HepG2 (cell line): Measurements from ENCODE around the gene MRPL43. TPM values are rescaled to one million over a fixed set of nuclear protein-coding genes. Genes with fewer than 3 reads are reported as not detected.

Experiments
- CHD4 ChIP-seq: fragments of 200-600 bp; sonication (generic); IDR thresholded peaks from 2 replicates; pipeline ENCODE4 v1.7.0; 2017; ENCODE audit warnings: mild to moderate bottlenecking, low read length, borderline replicate concordance
- DMAP1 ChIP-seq: IDR thresholded peaks from 2 replicates; pipeline ENCODE4 v1.6.1; 2016
- EZH2 ChIP-seq: conservative IDR thresholded peaks from 2 replicates; pipeline ENCODE4 v1.6.1; 2012; ENCODE audit warnings: mild to moderate bottlenecking, low read depth, low read length, moderate library complexity
- MED8 ChIP-seq: sonication (generic); formaldehyde crosslinking; IDR thresholded peaks from 2 replicates; pipeline ENCODE4 v1.8.1; 2023; ENCODE audit warnings: mild to moderate bottlenecking, missing genetic modification reagents; ENCODE audit not compliant: insufficient replicate concordance
- NFE2L2 ChIP-seq: fragments of 150-350 bp; IDR thresholded peaks from 2 replicates; pipeline ENCODE4 v1.6.1; 2014; ENCODE audit warnings: low read length
- PHB2 ChIP-seq: fragments of 450-650 bp; IDR thresholded peaks from 2 replicates; pipeline ENCODE4 v1.6.1; 2018; ENCODE audit not compliant: partially characterized antibody
- POGZ ChIP-seq: sonication (generic); formaldehyde crosslinking; IDR thresholded peaks from 2 replicates; pipeline ENCODE4 v1.4.0; 2020; ENCODE audit warnings: mild to moderate bottlenecking, missing genetic modification reagents
- REPIN1 ChIP-seq: sonication (generic); formaldehyde crosslinking; IDR thresholded peaks from 2 replicates; pipeline ENCODE4 v1.8.0; 2022; ENCODE audit warnings: missing genetic modification reagents, low read depth, mild to moderate bottlenecking, borderline replicate concordance
- SRSF4 ChIP-seq: fragments of 200-400 bp; formaldehyde crosslinking; IDR thresholded peaks from one replicate; pipeline ENCODE4 v1.6.1; 2018; ENCODE audit warnings: mild to moderate bottlenecking, low read depth, low read length, moderate library complexity; ENCODE audit not compliant: poor library complexity, severe bottlenecking
- ZBTB3 ChIP-seq: sonication (generic); formaldehyde crosslinking; IDR thresholded peaks from 2 replicates; pipeline ENCODE4 v1.4.0; 2020; ENCODE audit warnings: low read depth, mild to moderate bottlenecking, moderate library complexity, missing genetic modification reagents, borderline replicate concordance
- ZBTB7A ChIP-seq: sonication (generic); formaldehyde crosslinking; IDR thresholded peaks from 2 replicates; pipeline ENCODE4 v1.8.0; 2022; ENCODE audit warnings: mild to moderate bottlenecking, missing genetic modification reagents
- ZNF317 ChIP-seq: sonication (generic); formaldehyde crosslinking; IDR thresholded peaks from 2 replicates; pipeline ENCODE4 v1.5.0; 2020; ENCODE audit warnings: mild to moderate bottlenecking, missing genetic modification reagents
- ZNF589 ChIP-seq: sonication (generic); formaldehyde crosslinking; conservative IDR thresholded peaks from 2 replicates; pipeline ENCODE4 v1.8.0; 2022; ENCODE audit warnings: mild to moderate bottlenecking, moderate library complexity, missing genetic modification reagents
- ZNF616 ChIP-seq: sonication (generic); formaldehyde crosslinking; IDR thresholded peaks from 2 replicates; pipeline ENCODE4 v1.5.0; 2020; ENCODE audit warnings: low read depth, mild to moderate bottlenecking, missing genetic modification reagents
- ZSCAN25 ChIP-seq: sonication (generic); formaldehyde crosslinking; IDR thresholded peaks from 2 replicates; pipeline ENCODE4 v1.8.0; 2022; ENCODE audit warnings: mild to moderate bottlenecking, missing genetic modification reagents
- polyA plus RNA-seq, 8 experiments: library from polyadenylated mRNA; depleted of rRNA in 3 of 8; stranded (reverse) in 7 of 8; unstranded in 1 of 8; fragments of >200 nt; fragmentation: Illumina TruSeq in 4 of 8; extraction: Trizol in 4 of 8; gene quantifications; 2 replicates each; pipeline versions ENCODE4 v1.2.1 to v1.2.3, GENCODE V29; 2011 to 2016; ENCODE audit warnings: low read depth in 4 of 8, missing spikeins in 1 of 8, mixed read lengths in 1 of 8; ENCODE audit not compliant: insufficient read depth in 1 of 8
- total RNA-seq, 5 experiments: library from RNA; depleted of rRNA; stranded (reverse); fragments of >200 nt; fragmentation: Illumina TruSeq; extraction: Trizol; gene quantifications; 2 replicates each; pipeline ENCODE4 v1.2.3, GENCODE V29; 2016; ENCODE audit warnings: low read depth in 1 of 5
- TF ChIP-seq, protein P1 (sequence below): sonication (generic); formaldehyde crosslinking; IDR thresholded peaks from 2 replicates; pipeline ENCODE4 v1.4.0; 2020; ENCODE audit warnings: missing genetic modification reagents
- TF ChIP-seq, protein P2 (sequence below): sonication (generic); formaldehyde crosslinking; IDR thresholded peaks from 2 replicates; pipeline ENCODE4 v1.8.1; 2023; ENCODE audit warnings: mild to moderate bottlenecking, missing genetic modification reagents
- TF ChIP-seq, protein P3 (sequence below): sonication (generic); formaldehyde crosslinking; IDR thresholded peaks from 2 replicates; pipeline ENCODE4 v1.8.1; 2023; ENCODE audit warnings: mild to moderate bottlenecking, moderate library complexity, missing genetic modification reagents
- TF ChIP-seq, protein P4 (sequence below): sonication (generic); formaldehyde crosslinking; IDR thresholded peaks from 2 replicates; pipeline ENCODE4 v1.4.0; 2020; ENCODE audit warnings: missing genetic modification reagents, borderline replicate concordance

Gene MRPL43
- total and polyA plus RNA-seq, 2 of the 13 experiments (the other 11 are each of a cell fraction or from before 2014, with no cell fraction given): 71.0 to 73.7 TPM

DNA sequence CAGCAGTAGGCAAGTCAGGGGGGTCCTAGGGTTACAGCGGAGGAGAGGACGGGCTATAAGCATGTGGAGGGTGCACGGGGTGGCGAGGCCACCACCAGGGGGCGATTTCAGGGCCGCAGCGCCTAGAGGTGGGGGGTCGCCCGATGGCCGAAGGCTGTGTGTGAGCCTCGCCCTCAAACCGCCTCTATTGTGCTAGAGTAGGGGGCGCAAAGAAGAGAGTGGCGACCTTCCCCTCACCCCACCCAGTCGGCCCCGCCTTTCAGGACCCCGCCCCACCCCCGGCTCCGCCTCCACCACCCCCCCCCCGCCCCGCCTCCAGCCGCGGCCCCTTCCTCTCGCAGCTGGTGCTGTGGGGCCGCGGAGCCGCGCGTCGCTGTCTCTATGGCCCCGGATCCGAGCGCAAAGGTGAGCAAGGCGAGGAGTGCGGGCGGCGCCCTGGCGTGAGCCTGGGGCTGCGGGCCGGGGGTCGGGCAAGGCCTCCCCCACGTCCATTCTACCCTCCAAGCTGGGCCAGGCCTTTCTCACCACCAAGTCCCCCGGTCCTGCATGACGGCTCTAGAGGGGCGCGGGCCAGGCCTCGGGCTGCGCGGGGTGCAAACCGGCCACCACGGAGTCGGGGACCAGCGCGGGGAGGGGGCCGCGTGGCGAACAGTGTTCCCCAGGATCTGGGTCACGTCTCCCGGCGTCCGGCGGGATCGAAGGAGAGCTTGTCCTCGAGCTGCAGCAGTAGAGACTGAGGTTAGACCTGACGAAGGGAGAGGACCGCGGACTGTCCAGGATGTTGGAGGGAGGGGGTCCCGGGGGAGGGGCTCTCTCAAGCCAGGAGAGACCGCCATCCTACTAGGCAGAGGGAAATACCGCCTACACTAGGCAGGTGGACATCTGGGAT is 17.9 kb downstream of the MRPL43 start, which contains the start of gene SEMA4G (continued):
- TF ChIP-seq, protein P1, sequence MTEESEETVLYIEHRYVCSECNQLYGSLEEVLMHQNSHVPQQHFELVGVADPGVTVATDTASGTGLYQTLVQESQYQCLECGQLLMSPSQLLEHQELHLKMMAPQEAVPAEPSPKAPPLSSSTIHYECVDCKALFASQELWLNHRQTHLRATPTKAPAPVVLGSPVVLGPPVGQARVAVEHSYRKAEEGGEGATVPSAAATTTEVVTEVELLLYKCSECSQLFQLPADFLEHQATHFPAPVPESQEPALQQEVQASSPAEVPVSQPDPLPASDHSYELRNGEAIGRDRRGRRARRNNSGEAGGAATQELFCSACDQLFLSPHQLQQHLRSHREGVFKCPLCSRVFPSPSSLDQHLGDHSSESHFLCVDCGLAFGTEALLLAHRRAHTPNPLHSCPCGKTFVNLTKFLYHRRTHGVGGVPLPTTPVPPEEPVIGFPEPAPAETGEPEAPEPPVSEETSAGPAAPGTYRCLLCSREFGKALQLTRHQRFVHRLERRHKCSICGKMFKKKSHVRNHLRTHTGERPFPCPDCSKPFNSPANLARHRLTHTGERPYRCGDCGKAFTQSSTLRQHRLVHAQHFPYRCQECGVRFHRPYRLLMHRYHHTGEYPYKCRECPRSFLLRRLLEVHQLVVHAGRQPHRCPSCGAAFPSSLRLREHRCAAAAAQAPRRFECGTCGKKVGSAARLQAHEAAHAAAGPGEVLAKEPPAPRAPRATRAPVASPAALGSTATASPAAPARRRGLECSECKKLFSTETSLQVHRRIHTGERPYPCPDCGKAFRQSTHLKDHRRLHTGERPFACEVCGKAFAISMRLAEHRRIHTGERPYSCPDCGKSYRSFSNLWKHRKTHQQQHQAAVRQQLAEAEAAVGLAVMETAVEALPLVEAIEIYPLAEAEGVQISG (CRISPR knock-in tag): peak; percentile 69
- TF ChIP-seq, protein P2, sequence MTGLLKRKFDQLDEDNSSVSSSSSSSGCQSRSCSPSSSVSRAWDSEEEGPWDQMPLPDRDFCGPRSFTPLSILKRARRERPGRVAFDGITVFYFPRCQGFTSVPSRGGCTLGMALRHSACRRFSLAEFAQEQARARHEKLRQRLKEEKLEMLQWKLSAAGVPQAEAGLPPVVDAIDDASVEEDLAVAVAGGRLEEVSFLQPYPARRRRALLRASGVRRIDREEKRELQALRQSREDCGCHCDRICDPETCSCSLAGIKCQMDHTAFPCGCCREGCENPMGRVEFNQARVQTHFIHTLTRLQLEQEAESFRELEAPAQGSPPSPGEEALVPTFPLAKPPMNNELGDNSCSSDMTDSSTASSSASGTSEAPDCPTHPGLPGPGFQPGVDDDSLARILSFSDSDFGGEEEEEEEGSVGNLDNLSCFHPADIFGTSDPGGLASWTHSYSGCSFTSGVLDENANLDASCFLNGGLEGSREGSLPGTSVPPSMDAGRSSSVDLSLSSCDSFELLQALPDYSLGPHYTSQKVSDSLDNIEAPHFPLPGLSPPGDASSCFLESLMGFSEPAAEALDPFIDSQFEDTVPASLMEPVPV: peak; percentile 64; the same call in 1 of the 2 replicates
- TF ChIP-seq REPIN1: peak; percentile 32
- TF ChIP-seq SRSF4: no peak
- peak; percentile 74; the same call in 1 of the 2 replicates for TF ChIP-seq ZSCAN25 (CRISPR knock-in tag)
- peak; percentile 51; the same call in 1 of the 2 replicates for TF ChIP-seq DMAP1 (CRISPR knock-in tag)
- 0 out of 2 replicates have a peak, but pooled peaks have one; percentile 36 for TF ChIP-seq ZNF589 (CRISPR knock-in tag)
- TF ChIP-seq ZNF317: 0 out of 2 replicates have a peak, but pooled peaks have one; percentile 20
- TF ChIP-seq EZH2: no peak
- TF ChIP-seq CHD4: no peak
- TF ChIP-seq PHB2: no peak
- TF ChIP-seq, protein P3, sequence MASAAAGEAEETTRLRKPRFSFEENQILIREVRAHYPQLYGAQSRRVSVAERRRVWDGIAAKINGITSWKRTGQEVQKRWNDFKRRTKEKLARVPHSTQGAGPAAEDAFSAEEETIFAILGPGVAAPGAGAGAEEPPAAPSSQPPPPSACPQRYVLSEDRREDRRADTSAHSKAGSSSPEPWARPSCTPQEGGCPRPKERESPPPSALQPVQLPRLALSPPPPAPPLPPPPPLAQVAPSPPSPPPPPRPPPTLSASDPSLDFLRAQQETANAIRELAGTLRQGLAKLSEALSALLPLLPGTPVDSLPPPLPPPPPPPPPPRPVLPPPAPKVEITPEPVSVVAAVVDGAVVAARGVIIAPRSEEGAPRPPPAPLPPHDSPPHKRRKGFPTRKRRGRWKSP (CRISPR knock-in tag): no peak; the same call in 1 of the 2 replicates
- TF ChIP-seq, protein P4, sequence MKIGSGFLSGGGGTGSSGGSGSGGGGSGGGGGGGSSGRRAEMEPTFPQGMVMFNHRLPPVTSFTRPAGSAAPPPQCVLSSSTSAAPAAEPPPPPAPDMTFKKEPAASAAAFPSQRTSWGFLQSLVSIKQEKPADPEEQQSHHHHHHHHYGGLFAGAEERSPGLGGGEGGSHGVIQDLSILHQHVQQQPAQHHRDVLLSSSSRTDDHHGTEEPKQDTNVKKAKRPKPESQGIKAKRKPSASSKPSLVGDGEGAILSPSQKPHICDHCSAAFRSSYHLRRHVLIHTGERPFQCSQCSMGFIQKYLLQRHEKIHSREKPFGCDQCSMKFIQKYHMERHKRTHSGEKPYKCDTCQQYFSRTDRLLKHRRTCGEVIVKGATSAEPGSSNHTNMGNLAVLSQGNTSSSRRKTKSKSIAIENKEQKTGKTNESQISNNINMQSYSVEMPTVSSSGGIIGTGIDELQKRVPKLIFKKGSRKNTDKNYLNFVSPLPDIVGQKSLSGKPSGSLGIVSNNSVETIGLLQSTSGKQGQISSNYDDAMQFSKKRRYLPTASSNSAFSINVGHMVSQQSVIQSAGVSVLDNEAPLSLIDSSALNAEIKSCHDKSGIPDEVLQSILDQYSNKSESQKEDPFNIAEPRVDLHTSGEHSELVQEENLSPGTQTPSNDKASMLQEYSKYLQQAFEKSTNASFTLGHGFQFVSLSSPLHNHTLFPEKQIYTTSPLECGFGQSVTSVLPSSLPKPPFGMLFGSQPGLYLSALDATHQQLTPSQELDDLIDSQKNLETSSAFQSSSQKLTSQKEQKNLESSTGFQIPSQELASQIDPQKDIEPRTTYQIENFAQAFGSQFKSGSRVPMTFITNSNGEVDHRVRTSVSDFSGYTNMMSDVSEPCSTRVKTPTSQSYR (CRISPR knock-in tag): peak; percentile 79; the same call in 1 of the 2 replicates
- 0 out of 2 replicates have a peak, but pooled peaks have one; percentile 8 for TF ChIP-seq ZNF616 (CRISPR knock-in tag)
- peak; percentile 99 for TF ChIP-seq ZBTB7A (CRISPR knock-in tag)
- TF ChIP-seq MED8 (CRISPR knock-in tag): peak; percentile 78
- no peak for TF ChIP-seq POGZ
- TF ChIP-seq ZBTB3 (CRISPR knock-in tag): no peak
- no peak for TF ChIP-seq NFE2L2
